ENCODE results near the gene RBM39.
"Not testable (repeated sequence)": the region's sequence is repeated elsewhere in the genome, so short reads cannot be mapped to it uniquely, and the experiment has no call there.

The RBM39 gene

GRCh38 chr20:35729836-35730582, 12.1 kb downstream of the RBM39 start:
- no peak for DNase-seq (ENCODE audit: low read depth)
- H3K4me3 ChIP-seq (ENCODE audit: low read depth, low read length) = no peak overlapping the region

GRCh38 chr20:35729283-35729807, 12.7 kb downstream of the RBM39 start:
- no peak for DNase-seq (ENCODE audit: low read depth)
- no peak overlapping the region for H3K4me3 ChIP-seq (ENCODE audit: low read depth, low read length)

GRCh38 chr20:35726842-35727711, 15.0 kb downstream of the RBM39 start:
- H3K4me3 ChIP-seq (ENCODE audit: low read depth, low read length) = no peak overlapping the region
- DNase-seq (ENCODE audit: low read depth) = no peak

GRCh38 chr20:35724321-35725230, 17.5 kb downstream of the RBM39 start:
- no peak for DNase-seq (ENCODE audit: low read depth)
- H3K4me3 ChIP-seq (ENCODE audit: low read depth, low read length) = no peak overlapping the region

- H3K4me3 ChIP-seq (ENCODE audit: low read depth, low read length); DNase-seq (ENCODE audit: low read depth): not testable (repeated sequence)
Measured at GRCh38 chr20:35723652-35724320, 18.3 kb downstream of the RBM39 start.

GRCh38 chr20:35723275-35723639, 18.8 kb downstream of the RBM39 start:
- not testable (repeated sequence) for H3K4me3 ChIP-seq (ENCODE audit: low read depth, low read length); DNase-seq (ENCODE audit: low read depth)

- H3K4me3 ChIP-seq (ENCODE audit: low read depth, low read length) = no peak overlapping the region
- DNase-seq (ENCODE audit: low read depth) = no peak
Measured at GRCh38 chr20:35721621-35722020, 20.4 kb downstream of the RBM39 start.

- H3K4me3 ChIP-seq (ENCODE audit: low read depth, low read length) = no peak overlapping the region
- no peak for DNase-seq (ENCODE audit: low read depth)
Measured at GRCh38 chr20:35721219-35721618, 20.8 kb downstream of the RBM39 start.

GRCh38 chr20:35720165-35721123, 21.6 kb downstream of the RBM39 start:
- no peak overlapping the region for H3K4me3 ChIP-seq (ENCODE audit: low read depth, low read length)

GRCh38 chr20:35719717-35720116, 22.3 kb downstream of the RBM39 start:
- no peak overlapping the region for H3K4me3 ChIP-seq (ENCODE audit: low read depth, low read length)
- DNase-seq (ENCODE audit: low read depth) = no peak

More at GRCh38 chr20:35720165-35721123, 21.6 kb downstream of the RBM39 start:
- no peak for DNase-seq (ENCODE audit: low read depth)

GRCh38 chr20:35718972-35719635, 23.0 kb downstream of the RBM39 start:
- no peak for DNase-seq (ENCODE audit: low read depth)
- no peak overlapping the region for H3K4me3 ChIP-seq (ENCODE audit: low read depth, low read length)

GRCh38 chr20:35718321-35718720, 23.7 kb downstream of the RBM39 start:
- DNase-seq (ENCODE audit: low read depth); H3K4me3 ChIP-seq (ENCODE audit: low read depth, low read length): not testable (repeated sequence)

GRCh38 chr20:35716330-35716729, 25.7 kb downstream of the RBM39 start:
- no peak overlapping the region for H3K4me3 ChIP-seq (ENCODE audit: low read depth, low read length)
- no peak for DNase-seq (ENCODE audit: low read depth)

- no peak for DNase-seq (ENCODE audit: low read depth)
- H3K4me3 ChIP-seq (ENCODE audit: low read depth, low read length) = no peak overlapping the region
Measured at GRCh38 chr20:35715652-35716051, 26.4 kb downstream of the RBM39 start.

GRCh38 chr20:35714127-35714526, 27.9 kb downstream of the RBM39 start:
- no peak overlapping the region for H3K4me3 ChIP-seq (ENCODE audit: low read depth, low read length)
- no peak for DNase-seq (ENCODE audit: low read depth)

- DNase-seq (ENCODE audit: low read depth); H3K4me3 ChIP-seq (ENCODE audit: low read depth, low read length): not testable (repeated sequence)
Measured at GRCh38 chr20:35713120-35713519, 28.9 kb downstream of the RBM39 start.

- no peak for DNase-seq (ENCODE audit: low read depth)
- no peak overlapping the region for H3K4me3 ChIP-seq (ENCODE audit: low read depth, low read length)
Measured at GRCh38 chr20:35711588-35712209, 30.4 kb downstream of the RBM39 start.

All from skeletal muscle cell (primary cell).